Fibroblast of skin of right quadriceps (primary cell): ENCODE measurements around the gene KCNJ15.
"Not testable (repeated sequence)": the region's sequence is repeated elsewhere in the genome, so short reads cannot be mapped to it uniquely, and the experiment has no call there.

Source experiments
- DNase-seq: peaks from one replicate; pipeline ENCODE4 v3.0.0-alpha.2; 2013

The KCNJ15 gene

GRCh38 chr21:38256599-38257302, at the start of gene KCNJ15:
TSS of gene KCNJ15 (plus strand) at chr21:38256991. CDS start at chr21:38299262, 42,271 bp downstream.
- no peak for DNase-seq

GRCh38 chr21:38208118-38208517, 48.7 kb upstream of the KCNJ15 start:
- no peak for DNase-seq

GRCh38 chr21:38211321-38211720, 45.5 kb upstream of the KCNJ15 start:
- no peak for DNase-seq

DNA sequence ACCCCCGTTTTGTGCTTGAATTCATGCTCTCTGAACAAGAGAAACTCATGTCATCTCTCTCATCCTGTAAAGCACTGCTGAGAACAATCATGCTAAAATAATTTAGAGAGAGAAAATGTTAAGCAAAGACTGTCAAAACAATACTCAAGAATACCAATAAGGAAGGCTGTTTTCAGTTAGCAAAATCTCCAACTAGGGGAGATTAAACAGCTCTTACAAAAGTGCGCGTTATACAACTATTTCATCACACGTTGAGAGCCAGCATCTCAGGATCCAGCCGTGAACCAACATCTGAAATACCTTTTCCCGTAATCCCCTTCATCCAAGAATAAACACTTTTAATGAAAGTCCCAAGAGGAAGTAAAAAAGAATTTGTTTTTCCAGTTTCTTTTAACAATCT, 44.1 kb upstream of the KCNJ15 start:
- DNase-seq: no peak

DNA sequence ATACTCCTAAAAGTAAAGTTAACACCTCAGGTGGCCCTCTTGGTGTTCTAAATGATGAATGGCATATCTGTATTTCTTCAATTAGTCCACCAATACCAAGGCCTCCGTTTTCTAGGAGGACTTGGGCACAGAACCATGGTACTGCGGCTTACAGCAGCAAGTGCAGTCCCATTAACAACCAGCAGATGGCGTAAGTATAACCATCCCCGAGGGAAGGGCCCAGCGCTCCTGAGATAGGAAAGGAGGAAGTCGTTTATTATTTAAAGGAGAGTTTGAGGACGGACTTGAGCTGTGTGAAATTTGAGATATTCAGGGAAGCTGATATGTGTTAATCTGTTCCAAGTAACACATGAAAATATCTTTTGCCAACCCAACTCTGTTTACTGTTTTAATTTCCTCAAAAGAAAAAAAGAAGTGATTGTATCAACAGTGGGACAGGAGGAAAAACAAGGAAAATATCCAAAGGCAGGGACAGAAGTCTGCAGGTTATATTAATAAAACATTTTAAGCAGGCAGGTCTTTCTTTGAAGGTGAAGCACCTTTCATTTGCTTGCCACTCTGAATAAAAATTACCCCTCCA, 37.7 kb upstream of the KCNJ15 start:
- peak; percentile 77 for DNase-seq

- no peak for DNase-seq
Measured at GRCh38 chr21:38220270-38220737, 36.5 kb upstream of the KCNJ15 start.

DNA sequence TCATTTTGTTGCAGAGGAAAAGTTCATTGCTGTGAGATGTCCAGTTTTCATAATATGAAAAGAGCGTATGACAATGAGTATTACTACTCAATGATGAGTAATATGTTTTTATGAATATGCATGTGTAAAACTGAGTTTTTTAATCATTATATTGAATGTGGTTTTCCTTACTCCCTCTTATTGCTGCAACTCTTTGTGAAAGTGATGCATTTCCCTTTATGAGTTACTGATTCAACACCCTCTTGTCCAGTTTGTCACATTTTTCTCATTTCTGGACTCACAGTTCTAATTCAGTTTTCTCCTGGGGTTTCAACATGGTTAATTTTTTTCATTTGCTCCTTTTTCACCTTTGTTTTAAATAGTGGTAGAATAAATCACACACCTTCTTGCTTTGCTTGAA, 35.2 kb upstream of the KCNJ15 start:
- DNase-seq: no peak

- peak; percentile 38 for DNase-seq
Measured at GRCh38 chr21:38223893-38224540, 32.8 kb upstream of the KCNJ15 start.

DNA sequence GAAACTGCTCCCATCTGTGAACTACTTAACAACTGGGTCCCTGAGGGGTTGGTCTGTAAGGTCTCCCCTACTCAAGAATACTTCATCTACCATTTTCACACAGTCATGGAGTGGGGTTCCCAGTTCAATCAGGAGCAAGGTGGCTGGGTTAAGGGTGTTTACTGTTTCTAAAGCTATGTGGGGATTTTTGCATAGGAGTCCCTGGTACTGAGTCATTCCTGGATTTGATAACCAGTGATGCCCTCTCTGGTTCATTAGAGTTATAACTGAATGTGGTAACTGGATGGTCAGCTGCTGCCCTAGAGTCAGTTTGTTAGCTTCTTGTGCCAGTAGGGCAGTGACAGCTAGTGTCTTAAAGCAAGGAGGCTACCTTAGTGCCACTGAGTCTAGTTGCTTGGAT, 29.4 kb upstream of the KCNJ15 start:
- no peak for DNase-seq

GRCh38 chr21:38228115-38228514, 28.7 kb upstream of the KCNJ15 start:
- DNase-seq: no peak

DNA sequence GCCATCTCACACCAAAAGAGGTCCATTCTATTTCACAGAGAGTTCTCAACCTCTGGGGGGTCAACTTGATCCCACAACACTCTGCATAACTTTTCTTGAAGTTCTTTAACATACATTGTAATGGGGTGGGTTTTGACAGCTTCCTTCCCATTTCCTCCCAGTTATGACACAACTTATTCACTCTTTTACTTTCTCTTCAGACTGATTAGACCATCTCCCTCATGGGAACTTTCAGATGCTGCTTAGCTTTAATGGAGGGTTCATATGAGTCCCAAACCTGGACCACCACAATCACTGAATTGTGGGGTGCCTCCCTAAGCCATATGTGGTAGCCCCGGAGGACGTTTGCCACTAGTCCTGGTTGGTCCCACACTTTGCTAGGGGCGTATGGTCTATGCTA, 28.3 kb upstream of the KCNJ15 start:
- DNase-seq: no peak

- DNase-seq: peak; percentile 18
Measured at GRCh38 chr21:38229260-38229877, 27.4 kb upstream of the KCNJ15 start.

DNA sequence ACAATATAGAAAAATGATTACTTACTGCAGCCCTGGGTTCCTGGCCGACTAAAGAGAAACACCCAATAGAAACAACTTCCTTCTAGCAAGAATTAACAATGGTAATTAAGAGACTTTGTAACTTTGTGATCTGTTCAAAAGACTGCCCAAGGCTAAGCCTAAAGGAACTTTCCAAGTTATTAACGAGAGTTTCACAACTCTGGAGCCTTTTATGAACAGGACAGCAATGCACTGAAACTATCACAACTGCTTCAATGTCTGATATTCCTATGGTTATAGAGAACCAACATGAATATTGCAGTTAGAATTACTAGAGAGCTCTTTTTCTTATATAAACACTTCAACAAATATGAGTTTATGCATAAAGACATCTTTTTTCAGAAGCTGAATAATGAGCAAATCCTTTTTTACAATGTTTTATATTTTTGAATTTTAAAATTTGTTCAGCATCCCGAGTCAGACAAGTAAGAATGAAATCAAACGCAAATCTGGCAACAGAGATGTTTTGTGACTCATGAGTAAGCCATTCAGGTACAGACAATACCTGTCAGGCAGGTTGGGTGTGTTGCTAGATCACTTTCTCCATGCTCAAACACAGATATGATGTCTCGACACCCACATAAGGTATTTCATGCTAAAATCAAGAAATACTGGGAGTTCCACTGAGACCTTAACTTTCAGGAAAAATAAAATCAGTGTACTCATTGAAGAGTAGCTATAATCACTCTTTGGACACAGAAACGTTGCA, 22.2 kb upstream of the KCNJ15 start:
- DNase-seq: no peak

DNA sequence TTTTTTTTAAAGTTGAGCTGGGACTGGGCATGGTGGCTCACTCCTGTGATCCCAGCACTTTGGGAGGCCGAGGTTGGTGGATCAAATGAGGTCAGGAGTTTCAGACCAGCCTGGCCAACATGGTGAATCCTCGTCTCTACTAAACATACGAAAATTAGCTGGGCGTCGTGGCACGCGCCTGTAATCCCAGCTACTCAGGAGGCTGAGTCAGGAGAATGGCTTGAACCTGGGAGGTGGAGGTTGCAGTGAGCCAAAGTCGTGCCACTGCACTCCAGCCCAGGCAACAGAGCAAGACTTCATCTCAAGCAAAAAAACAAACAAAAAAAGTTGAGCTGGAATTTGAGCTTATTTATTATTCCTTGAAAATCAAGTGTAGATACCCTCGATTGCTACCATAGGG, 21.5 kb upstream of the KCNJ15 start:
- not testable (repeated sequence) for DNase-seq

GRCh38 chr21:38236232-38236631, 20.6 kb upstream of the KCNJ15 start:
- peak; percentile 23 for DNase-seq

DNA sequence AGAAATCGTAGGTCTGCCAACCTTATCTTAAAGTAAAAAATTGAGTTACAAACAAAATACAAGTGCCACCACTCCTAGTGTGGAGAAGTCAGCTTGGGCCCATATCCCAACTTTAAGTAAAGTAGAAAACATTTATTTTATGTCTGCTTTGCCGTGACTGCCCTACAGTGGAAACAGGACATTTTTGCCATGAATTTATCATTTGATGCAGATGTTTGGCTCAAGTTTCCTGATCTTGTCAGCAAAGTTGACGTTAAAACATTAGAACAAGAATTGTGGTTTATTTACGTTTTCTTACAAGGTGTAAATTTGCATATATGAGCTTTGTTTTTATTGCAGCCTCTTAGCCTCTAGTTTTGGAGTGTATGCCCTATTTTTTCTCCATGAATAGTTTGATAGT, 17.1 kb upstream of the KCNJ15 start:
- no peak for DNase-seq

GRCh38 chr21:38240129-38240528, 16.7 kb upstream of the KCNJ15 start:
- no peak for DNase-seq

- peak; percentile 41 for DNase-seq
Measured at GRCh38 chr21:38241029-38241740, 15.6 kb upstream of the KCNJ15 start.

- DNase-seq: no peak
Measured at GRCh38 chr21:38242061-38242460, 14.7 kb upstream of the KCNJ15 start.

DNA sequence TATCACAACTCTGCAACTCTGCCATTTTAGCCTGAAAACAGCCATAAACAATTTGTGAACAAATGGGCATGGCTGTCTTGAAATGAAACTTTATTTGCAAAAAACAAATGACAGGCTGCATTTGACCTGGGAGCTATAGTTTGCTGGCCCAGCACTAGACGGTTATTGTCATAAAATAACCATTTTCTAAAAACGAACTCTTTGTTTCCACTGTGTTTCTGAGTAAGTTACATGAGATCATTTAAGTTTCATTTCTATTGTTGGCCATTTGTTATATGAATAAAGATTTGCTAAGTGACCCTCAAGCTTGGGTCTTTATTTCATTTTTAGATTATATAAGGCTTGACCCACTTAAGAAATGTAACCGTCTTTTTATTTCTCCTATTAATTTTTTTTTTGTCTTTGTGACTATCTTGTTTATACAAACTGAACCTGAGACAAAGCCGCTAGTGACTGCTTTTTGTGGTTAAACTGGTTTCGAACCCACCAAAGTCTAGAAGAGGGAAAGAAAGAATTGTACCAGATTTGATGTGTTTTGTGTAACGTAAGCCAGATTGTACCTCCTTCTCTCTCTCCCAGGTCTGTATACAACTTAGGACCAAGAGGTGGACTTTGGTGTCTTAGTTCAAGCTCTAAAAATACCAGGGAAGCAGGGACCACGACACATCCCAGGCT, 12.9 kb upstream of the KCNJ15 start:
- DNase-seq: no peak

GRCh38 chr21:38244407-38244787, 12.4 kb upstream of the KCNJ15 start:
- no peak for DNase-seq
